Transverse colon (tissue), 4 donors: ENCODE data around the gene SCAMP4. TPM values are rescaled to one million over a fixed set of nuclear protein-coding genes. Genes with fewer than 3 reads are reported as not detected.
A peak's percentile ranks its signal among the peaks of the same experiment; 100 is the strongest.
"Not testable (repeated sequence)": the region's sequence is repeated elsewhere in the genome, so short reads cannot be mapped to it uniquely, and the experiment has no call there.

ENCODE experiments used
- DNase-seq: peaks from one replicate; pipeline ENCODE4 v3.0.0-alpha.2; 2019
- H3K27ac ChIP-seq, 4 donors: fragments of 200-600 bp; sonication (generic); 2 replicates each; pipeline ENCODE4 v1.5.1; 2016 to 2018; ENCODE audit warnings: inconsistent platforms in 4 of 4
- H3K27me3 ChIP-seq: fragments of 200-600 bp; sonication (generic); 2 replicates; pipeline ENCODE4 v1.5.1; 2017; ENCODE audit warnings: inconsistent platforms
- H3K36me3 ChIP-seq, 4 donors: fragments of 200-600 bp; sonication (generic); 2 replicates each; pipeline ENCODE4 v1.5.1; 2017 to 2019; ENCODE audit warnings: inconsistent platforms in 4 of 4
- H3K4me1 ChIP-seq, 4 donors: fragments of 200-600 bp; sonication (generic); 2 replicates each; pipeline ENCODE4 v1.5.1; 2017 to 2020; ENCODE audit warnings: inconsistent platforms in 4 of 4
- H3K4me3 ChIP-seq, 4 donors: fragments of 200-600 bp; sonication (generic); 1 replicate in 1 of 4; 2 replicates in 3 of 4; pipeline versions ENCODE4 v1.5.1 to v1.6.1; 2017 to 2019; ENCODE audit warnings: inconsistent platforms in 4 of 4
- H3K9me3 ChIP-seq, 2 donors: fragments of 200-600 bp; sonication (generic); 2 replicates each; pipeline ENCODE4 v1.5.1; 2017 to 2019; ENCODE audit warnings: inconsistent platforms in 2 of 2
- CTCF ChIP-seq, 5 experiments: fragments of 200-600 bp in 3 of 5; fragments of 450-650 bp in 2 of 5; sonication (generic) in 3 of 5; IDR thresholded peaks; 1 replicate in 2 of 5; 2 replicates in 3 of 5; pipeline ENCODE4 v1.5.1; 2016 to 2017; ENCODE audit warnings: antibody characterized with exemption in 5 of 5, inconsistent platforms in 3 of 5, mild to moderate bottlenecking in 2 of 5, moderate library complexity in 1 of 5
- EP300 ChIP-seq: sonication (generic); formaldehyde crosslinking; IDR thresholded peaks from one replicate; pipeline ENCODE4 v1.6.1; 2017; ENCODE audit warnings: antibody characterized with exemption, low read depth
- POLR2A ChIP-seq: fragments of 450-650 bp; IDR thresholded peaks from one replicate; pipeline ENCODE4 v1.6.1; 2016; ENCODE audit warnings: antibody characterized with exemption, mild to moderate bottlenecking, moderate library complexity
- POLR2AphosphoS5 ChIP-seq, 3 donors: sonication (generic); formaldehyde crosslinking; IDR thresholded peaks; one replicate each; pipeline ENCODE4 v1.6.1; 2016; ENCODE audit warnings: antibody characterized with exemption in 3 of 3
- WGBS, 2 donors: methylation state at CpG; one replicate each; pipeline ENCODE4 v1.1.5; 2018; ENCODE audit warnings: low coverage in 1 of 2; 5-methylcytosine and 5-hydroxymethylcytosine counted together
- in situ Hi-C, 4 donors: fragments of 200-750 bp; cut with MboI; loops; one replicate each; pipeline versions ENCODE4 v1.15.0 to v1.15.1; 2017; ENCODE audit warnings: low sequenced_read_pairs in 3 of 4, low pct_ligation_motif_present in 1 of 4, low pct_unique_long_range_greater_than_20kb in 1 of 4
- intact Hi-C: fragments of 100-400 bp; cut with DNase I; formaldehyde crosslinking; loops from one replicate; pipeline ENCODE4 v1.15.1; 2023; ENCODE audit warnings: low total_unique reads
- total RNA-seq, 4 donors: library from RNA; depleted of rRNA; stranded (reverse); fragments of >200 nt; gene quantifications; one replicate each; pipeline ENCODE4 v1.1.0, GENCODE V29; 2016

The SCAMP4 gene
- total RNA-seq, 4 donors from 2014 or later = 25.1 to 119 (median 86.6) TPM

GRCh38 chr19:1880611-1881392 is 24.4 kb upstream of the SCAMP4 start:
- H3K27ac ChIP-seq = no peak overlapping the region
- 93% methylated on average over 15 of the region's 35 CpGs; no CpG with 5 or more reads in 1 of the 2 donors for whole genome bisulfite sequencing, 2 donors
- no peaks in the 10 kb centered on the region for H3K36me3 ChIP-seq
- H3K4me1 ChIP-seq = peaks cover 27 to 48% (median 34%) of the 10 kb centered on the region in 4 donors
- DNase-seq = no peak
- H3K27me3 ChIP-seq = no peaks in the 10 kb centered on the region
- TF ChIP-seq POLR2AphosphoS5 (IDR thresholded peaks at IDR 0.05) = no peak
- no peak for TF ChIP-seq POLR2A
- TF ChIP-seq CTCF (IDR thresholded peaks at IDR 0.05) = no peak
- TF ChIP-seq EP300 = no peak
- H3K9me3 ChIP-seq = no peaks in the 10 kb centered on the region
- intact Hi-C loops (no loop called here), in situ Hi-C loops (no loop called here)
- H3K4me3 ChIP-seq = peak overlapping the region in 1 of 4 donors; percentile 6

GRCh38 chr19:1881393-1882088 is 23.7 kb upstream of the SCAMP4 start:
- H3K36me3 ChIP-seq, H3K9me3 ChIP-seq, H3K27me3 ChIP-seq, in situ Hi-C loops, DNase-seq, intact Hi-C loops: not testable (repeated sequence)
- Histone ChIP-seq H3K4me3 (peak overlapping the region in 1 of 4 donors; percentile 6), H3K27ac (peak overlapping the region; percentile 85 to 95 (median 90)), H3K4me1 (peaks cover 24 to 43% (median 29%) of the 10 kb centered on the region in 4 donors)
- WGBS, 2 donors = 80% methylated on average over 19 of the region's 44 CpGs; no CpG with 5 or more reads in 1 of the 2 donors

- H3K4me1 ChIP-seq = peaks cover 22 to 39% (median 26%) of the 10 kb centered on the region in 4 donors
- no peaks in the 10 kb centered on the region for H3K36me3 ChIP-seq
- WGBS, 2 donors = 39 to 73% methylated on average over 3 to 31 of the region's 31 CpGs
- peak; percentile 51 for DNase-seq
- peak overlapping the region; percentile 85 to 95 (median 90) for H3K27ac ChIP-seq
- H3K9me3 ChIP-seq = no peaks in the 10 kb centered on the region
- intact Hi-C loops = no loop called here
- H3K27me3 ChIP-seq = no peaks in the 10 kb centered on the region
- TF ChIP-seq POLR2AphosphoS5 (IDR thresholded peaks at IDR 0.05) = peak in 2 of 3 donors; percentile 24 to 25
- no peak for TF ChIP-seq EP300
- in situ Hi-C loops = no loop called here
- H3K4me3 ChIP-seq = no peak overlapping the region
Observed at GRCh38 chr19:1882089-1882785, 23.0 kb upstream of the SCAMP4 start.

- in situ Hi-C loops = no loop called here
- Histone ChIP-seq H3K4me1 (peaks cover 22 to 39% (median 26%) of the 10 kb centered on the region in 4 donors), H3K36me3 (no peaks in the 10 kb centered on the region), H3K9me3 (no peaks in the 10 kb centered on the region), H3K27me3 (no peaks in the 10 kb centered on the region), H3K4me3 (peak overlapping the region in 1 of 4 donors; percentile 100), H3K27ac (peak overlapping the region; percentile 85 to 95 (median 90))
- DNase-seq = no peak
- TF ChIP-seq POLR2AphosphoS5 (IDR thresholded peaks at IDR 0.05) (no peak), POLR2A (no peak), CTCF (IDR thresholded peaks at IDR 0.05) (no peak), EP300 (no peak)
- WGBS, 2 donors = 71 to 75% methylated on average over 4 to 24 of the region's 25 CpGs
- intact Hi-C loops = no loop called here
Observed at GRCh38 chr19:1882786-1883692, 22.2 kb upstream of the SCAMP4 start.
